Inferior parietal cortex (tissue), 1 donor: ENCODE data around the gene CYRIA.

Experiments used
- DNase-seq: peaks from one replicate; pipeline ENCODE4 v3.0.0-alpha.2; 2016; ENCODE audit errors: extremely low spot score

The CYRIA gene

DNA sequence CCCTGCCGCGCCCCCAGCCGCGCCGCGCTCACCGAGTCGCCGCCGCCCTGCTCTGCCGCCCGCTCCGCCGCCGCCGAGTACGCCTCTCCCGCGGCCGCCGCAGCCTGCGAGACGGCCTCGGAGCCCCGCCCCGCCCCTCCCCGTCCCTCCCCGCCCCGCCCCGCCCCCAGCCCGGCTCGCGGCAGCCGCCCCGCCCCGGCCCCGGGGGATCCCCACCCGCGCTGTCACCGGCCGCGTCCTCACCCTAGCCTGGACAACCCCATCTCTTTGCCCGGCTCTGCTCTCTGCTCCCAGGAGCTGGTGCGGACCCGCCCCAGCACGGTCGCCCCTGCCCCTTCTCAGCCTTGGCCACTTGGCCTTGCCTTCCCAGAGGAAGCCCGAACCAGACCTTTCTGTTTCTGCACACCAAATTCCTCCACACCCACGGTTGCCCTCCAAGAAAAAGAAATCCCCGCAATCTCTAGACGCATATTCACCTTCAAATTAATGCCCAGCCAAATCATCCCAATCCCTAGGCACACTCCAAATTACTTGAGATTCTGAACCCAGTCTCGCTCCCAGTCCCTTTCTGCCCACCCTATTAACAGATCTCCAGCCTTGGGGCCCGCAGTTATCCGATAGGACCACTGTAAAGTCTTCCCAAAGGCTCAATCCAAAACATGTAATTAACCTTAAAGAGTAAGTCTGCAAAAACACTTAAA lies at the start of gene CYRIA:
Gene CYRIA, minus strand, starts transcription at position 87 of the 701 bp plus-strand sequence. CDS start 77,715 bp downstream, outside the sequence.
- DNase-seq, result no peak

GRCh38 chr2:16713011-16713423 lies 47.4 kb upstream of the CYRIA start:
- DNase-seq, result peak; percentile 69

- no peak for DNase-seq
These were observed 44.1 kb upstream of the CYRIA start for GRCh38 chr2:16709769-16710168.

GRCh38 chr2:16708173-16708572 lies 42.5 kb upstream of the CYRIA start:
- no peak for DNase-seq

DNA sequence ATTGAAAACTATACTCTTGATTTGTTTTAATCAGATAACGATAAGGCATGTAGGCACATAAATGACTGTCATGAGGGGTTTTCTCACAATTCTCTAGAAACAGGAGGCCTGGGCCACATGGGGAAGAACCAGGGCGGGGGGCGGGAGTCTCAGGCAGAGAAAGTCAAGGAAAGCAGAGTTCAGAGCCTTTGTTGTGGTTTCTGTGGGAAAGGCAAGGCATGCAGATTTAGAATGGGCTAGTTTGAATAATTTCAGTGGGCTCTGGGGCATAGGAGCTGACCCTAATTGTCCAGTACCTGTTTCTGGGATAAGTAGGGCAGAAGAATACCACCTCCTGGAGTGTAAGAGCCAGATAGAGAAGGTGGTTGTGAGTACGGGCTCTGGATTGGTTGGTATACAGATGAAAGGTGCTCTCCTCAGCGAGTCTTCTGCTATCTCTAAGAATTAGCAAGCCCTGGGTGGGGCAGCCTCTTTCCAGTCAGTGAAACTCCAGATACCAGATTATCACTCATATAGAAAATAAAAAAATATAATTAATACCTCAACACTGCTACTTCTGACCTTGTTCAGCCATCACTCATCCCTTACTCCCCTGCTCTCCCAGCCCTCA lies 41.5 kb upstream of the CYRIA start:
- no peak for DNase-seq

GRCh38 chr2:16700551-16701259 lies 35.1 kb upstream of the CYRIA start:
- no peak for DNase-seq

DNA sequence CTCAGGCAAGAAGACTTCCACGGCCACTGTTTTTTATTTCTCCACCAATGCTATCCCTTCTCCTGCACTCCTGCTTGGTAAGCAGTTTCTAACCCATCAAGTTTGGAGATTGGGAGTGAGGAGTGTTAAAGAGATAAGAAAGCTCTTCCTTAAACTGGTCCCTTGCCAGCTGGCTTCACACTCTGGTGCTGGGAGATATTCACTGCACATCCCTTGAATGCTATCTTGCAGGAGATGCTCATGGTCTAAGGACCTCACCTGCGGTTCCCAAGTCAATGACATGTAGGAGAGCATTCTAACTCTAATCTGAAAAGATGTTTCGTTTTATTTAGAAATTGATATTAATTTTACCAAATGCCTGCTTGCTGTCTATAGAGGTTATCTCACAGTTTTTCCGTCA lies 28.2 kb upstream of the CYRIA start:
- DNase-seq, result no peak

DNA sequence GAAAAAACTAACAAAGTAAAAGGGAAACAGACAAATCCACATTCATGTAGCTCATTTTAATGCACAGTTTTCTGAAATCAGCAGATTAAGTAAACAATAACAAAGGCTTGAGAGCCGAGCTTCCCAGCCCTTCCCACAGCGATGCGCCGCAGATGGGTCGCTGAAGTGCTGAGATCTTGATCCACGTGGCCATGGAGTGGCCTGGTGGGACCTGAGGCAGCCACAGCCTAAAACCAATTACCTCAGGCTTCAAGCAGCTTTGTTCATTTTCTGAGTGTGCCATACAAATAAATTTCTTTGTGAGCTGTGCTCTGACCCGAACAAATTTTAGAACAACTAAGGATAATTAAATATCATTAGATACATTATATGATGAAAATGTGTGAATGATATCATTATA lies 25.6 kb upstream of the CYRIA start:
- no peak for DNase-seq

DNA sequence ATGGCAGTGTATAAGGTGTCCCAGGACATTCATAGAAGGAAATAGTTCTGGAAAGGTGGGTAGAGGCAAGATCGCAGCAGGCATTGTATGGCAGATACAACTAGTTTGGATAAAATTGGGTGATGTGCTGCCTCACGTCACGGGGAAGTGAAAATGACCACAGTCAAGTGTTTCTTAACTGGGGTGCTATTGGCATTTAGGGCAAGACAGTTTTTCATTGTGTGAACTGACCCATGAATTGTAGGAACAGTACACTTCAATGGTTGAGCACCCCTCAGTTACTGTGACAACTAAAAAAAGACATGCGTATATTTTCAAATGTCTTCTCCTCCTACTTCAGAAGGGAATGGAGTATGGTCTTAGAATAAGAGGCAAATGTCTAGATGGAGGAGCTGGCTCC lies 22.3 kb upstream of the CYRIA start:
- no peak for DNase-seq

- no peak for DNase-seq
These were observed 21.6 kb upstream of the CYRIA start for GRCh38 chr2:16687222-16687621.

DNA sequence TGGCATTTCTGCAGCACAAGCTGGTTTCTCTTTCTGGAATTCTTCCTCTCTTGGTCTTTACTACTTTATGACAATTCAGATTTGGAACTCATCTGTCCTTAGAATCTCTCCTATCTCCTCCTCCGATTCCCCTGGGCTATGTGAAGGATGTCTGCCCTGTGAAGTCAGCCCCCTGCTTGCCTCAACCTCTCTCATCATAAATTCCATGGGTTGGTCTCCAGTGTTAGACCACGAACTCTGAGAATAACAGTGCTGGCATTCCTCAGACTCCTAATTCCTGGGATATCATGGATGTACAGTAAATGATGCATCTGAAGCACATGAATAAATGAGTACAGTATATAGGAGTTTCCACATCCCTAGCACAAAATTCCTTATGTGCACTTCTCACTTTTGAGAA lies 21.0 kb upstream of the CYRIA start:
- no peak for DNase-seq

DNA sequence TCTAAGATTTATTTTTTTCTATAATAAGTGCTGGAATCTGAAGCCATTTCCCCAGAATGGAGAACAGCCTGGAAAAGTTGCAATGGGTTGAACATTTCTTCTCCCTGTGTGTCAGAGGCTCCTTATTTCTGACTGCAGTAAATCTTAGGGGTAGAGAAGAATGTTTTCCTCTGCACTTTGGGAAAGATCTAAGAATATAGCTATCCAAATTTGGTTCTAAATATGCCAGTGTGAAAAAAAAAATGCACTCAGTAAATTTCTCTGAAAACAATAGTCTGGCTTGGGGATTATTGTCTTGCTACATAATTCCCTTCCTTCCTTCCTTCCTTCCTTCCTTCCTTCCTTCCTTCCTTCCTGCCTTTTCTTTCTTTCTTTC lies 19.7 kb upstream of the CYRIA start:
- DNase-seq, result no peak

DNA sequence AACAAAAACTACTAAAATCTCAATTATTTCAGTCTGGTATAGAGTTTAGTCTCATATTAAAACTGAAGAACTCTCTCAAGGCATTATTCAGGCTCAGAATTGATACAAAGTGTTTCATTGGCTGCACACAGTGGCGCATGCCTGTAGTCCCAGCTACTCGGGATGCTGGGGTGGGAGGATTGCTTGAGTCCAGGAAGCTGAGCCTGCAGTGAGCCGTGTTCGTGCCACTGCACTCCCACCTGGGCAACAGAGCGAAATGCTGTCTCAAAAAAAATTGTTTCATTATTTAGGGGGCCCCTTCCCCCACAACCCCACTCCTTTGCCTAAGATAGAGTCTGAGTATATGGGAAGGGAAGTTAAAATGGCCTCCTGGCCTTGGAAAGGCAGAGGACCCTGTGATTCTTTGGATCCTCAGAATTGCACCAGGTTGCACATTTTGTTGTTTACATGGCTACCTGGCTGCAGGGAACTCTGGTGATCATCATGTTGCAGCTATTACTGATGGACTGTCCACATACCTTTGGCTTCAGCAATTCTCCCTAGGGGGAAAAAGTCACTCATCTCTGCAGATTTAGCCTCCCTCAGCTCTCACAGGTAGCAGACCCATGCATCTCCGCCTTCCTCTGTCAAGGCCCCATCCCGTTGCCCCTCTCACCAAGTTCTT lies 19.2 kb upstream of the CYRIA start:
- no peak for DNase-seq

GRCh38 chr2:16683576-16683975 lies 17.9 kb upstream of the CYRIA start:
- DNase-seq, result no peak

GRCh38 chr2:16682431-16683118 lies 16.9 kb upstream of the CYRIA start:
- DNase-seq, result peak; percentile 64

DNA sequence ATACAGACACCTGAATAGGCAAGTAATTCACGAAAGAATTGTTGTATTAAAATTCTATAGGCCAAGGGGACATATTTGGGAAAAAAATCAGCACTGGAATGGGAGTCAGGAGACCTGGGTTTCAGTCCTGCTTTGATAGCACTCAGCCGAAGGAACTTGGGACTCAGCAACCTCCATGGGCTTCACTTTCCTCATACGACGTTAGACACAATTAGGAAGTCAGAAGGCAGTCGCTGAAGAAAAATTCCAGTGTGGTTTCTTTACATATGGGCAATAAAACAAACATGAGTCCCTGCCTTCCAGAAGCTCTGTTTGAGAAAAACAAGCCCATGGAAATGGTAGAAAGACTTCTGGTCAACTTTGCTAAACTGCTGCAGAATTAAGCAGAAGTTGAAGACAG lies 15.1 kb upstream of the CYRIA start:
- DNase-seq, result no peak

DNA sequence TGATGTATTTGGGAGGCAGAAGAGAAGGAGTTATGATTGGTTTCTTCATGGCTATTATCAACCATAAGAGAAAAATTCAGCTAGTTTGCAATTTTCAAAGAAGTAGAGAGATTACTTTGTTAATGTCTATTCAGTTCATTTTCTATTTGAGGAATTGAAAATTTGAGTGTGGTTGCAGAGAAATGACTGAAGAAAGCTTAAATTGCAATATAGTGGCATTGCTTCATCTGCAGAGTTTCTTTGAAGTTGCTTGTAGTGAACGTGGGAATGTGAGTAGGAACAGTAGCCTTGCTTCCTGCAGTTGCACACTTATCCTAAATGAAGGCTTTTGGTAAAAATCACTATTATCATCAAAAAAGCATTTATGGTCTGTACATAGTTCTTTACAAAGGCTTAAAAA lies 14.7 kb upstream of the CYRIA start:
- DNase-seq, result no peak

DNA sequence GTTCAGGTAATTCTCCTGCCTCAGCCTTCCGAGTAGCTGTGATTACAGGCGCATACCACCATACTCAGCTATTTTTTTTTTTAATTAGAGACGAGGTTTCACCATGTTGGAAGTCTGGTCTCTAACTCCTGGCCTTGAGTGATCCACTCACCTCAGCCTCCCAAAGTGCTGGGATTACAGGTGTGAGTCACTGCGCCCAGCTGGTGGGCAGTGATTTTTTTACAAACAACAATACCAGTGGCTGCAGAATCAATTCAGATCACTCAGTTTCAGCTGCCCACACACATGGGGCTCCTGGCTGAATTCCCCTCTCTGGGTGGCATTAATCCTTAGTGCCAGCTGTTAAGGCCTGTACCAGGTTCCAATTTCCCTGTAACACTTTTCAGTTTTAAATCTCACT lies 13.3 kb upstream of the CYRIA start:
- DNase-seq, result no peak

DNA sequence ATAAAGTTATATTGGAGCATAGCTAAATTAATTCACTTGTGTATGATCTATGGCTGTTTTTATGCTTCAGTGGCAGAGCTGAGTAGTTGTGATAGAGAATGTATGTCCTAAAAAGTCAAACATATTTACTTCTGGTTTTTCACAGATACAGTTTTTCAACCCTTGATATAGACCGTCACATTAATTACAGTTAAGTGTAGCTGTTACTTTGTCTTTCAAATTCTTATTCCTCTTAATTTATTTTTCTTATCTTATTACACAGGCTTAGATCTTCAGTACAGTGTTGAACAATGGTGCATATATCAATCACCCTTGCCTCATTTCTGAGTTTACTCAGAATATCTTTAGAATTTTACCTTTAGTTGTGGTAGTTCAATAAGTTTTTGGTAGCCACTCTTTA lies 12.2 kb upstream of the CYRIA start:
- DNase-seq, result no peak

GRCh38 chr2:16675781-16676180 lies 10.1 kb upstream of the CYRIA start:
- DNase-seq, result no peak

DNA sequence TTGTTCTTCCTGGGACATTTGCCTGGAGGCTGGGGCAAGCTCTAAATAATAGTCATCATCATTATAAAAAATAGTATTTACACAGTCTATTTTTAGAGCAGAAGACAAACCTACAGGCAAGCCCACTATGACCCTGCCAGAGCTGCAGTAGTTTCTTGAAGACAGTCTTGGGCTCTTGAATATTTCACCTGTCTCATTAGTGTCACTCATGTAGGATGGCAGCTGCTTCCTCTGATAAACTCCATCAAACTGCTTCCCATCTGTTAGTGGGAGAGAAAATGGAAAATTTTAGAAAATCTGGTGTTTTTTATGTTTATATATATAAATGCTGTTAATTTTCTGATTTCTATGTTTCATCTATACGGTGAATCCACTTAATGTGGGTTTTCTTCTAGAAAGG lies 8.5 kb upstream of the CYRIA start:
- no peak for DNase-seq

DNA sequence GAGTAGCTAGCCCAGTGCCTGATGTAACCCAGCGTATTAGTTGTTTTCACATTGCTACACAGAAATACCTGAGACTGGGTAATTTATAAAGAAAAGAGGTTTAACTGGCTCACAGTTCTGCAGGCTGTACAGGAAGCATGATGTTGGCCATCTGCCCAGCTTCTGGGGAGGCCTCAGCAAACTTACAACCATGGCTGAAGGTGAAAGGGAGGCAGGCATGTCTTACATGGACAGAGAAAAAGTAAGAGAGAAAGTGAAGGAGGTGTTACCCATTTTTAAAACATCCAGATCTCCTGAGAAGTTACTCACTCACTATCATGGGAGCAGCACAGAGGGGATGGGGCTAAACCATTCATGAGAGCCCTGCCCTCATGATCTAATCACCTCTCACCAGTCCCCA lies 6.1 kb upstream of the CYRIA start:
- DNase-seq, result no peak
